Liver (tissue), 9 donors: Measurements from ENCODE around the gene LPCAT1. TPM values are rescaled to one million over a fixed set of nuclear protein-coding genes. Genes with fewer than 3 reads are reported as not detected.

Source experiments
- DNase-seq: peaks from one replicate; pipeline ENCODE4 v3.0.0-alpha.2; 2017; ENCODE audit warnings: low spot score
- H3K27ac ChIP-seq, 2 donors: one replicate each; pipeline ENCODE4 v1.7.0; 2013; ENCODE audit warnings: inconsistent platforms in 2 of 2, low read length in 2 of 2, control low read depth in 1 of 2, low read depth in 1 of 2, mild to moderate bottlenecking in 1 of 2
- H3K27me3 ChIP-seq, 4 donors: one replicate each; pipeline versions ENCODE4 v1.6.1 to v1.7.0; 2013; ENCODE audit warnings: low read length in 3 of 4, inconsistent platforms in 1 of 4, mild to moderate bottlenecking in 1 of 4, moderate library complexity in 1 of 4; ENCODE audit not compliant: control insufficient read depth in 4 of 4, insufficient read depth in 4 of 4
- H3K36me3 ChIP-seq, 4 donors: one replicate each; pipeline versions ENCODE4 v1.6.1 to v1.7.0; 2013; ENCODE audit warnings: low read length in 3 of 4, mild to moderate bottlenecking in 3 of 4, low read depth in 1 of 4, moderate library complexity in 1 of 4; ENCODE audit not compliant: control insufficient read depth in 4 of 4, insufficient read depth in 3 of 4
- H3K4me1 ChIP-seq, 4 donors: one replicate each; pipeline versions ENCODE4 v1.6.1 to v1.7.0; 2013; ENCODE audit warnings: low read length in 3 of 4, mild to moderate bottlenecking in 3 of 4, moderate library complexity in 1 of 4; ENCODE audit not compliant: control insufficient read depth in 4 of 4, insufficient read depth in 4 of 4
- H3K4me3 ChIP-seq, 3 donors: one replicate each; pipeline versions ENCODE4 v1.6.1 to v1.7.0; 2013; ENCODE audit warnings: low read length in 3 of 3, control low read depth in 1 of 3, low read depth in 1 of 3, mild to moderate bottlenecking in 1 of 3
- H3K9ac ChIP-seq, 2 donors: one replicate each; pipeline ENCODE4 v1.7.0; 2013; ENCODE audit warnings: low read length in 2 of 2, mild to moderate bottlenecking in 2 of 2, moderate library complexity in 2 of 2, control low read depth in 1 of 2, low read depth in 1 of 2
- H3K9me3 ChIP-seq, 4 donors: one replicate each; pipeline versions ENCODE4 v1.6.1 to v1.7.0; 2013; ENCODE audit warnings: low read length in 3 of 4; ENCODE audit not compliant: control insufficient read depth in 4 of 4
- EGR1 ChIP-seq, 2 donors: IDR thresholded peaks; 2 replicates each; pipeline ENCODE4 v1.6.1; 2016 to 2018; ENCODE audit warnings: antibody characterized with exemption in 2 of 2, low read depth in 2 of 2
- FOXA1 ChIP-seq: IDR thresholded peaks from 2 replicates; pipeline ENCODE4 v1.6.1; 2016; ENCODE audit warnings: antibody characterized with exemption
- FOXA2 ChIP-seq: IDR thresholded peaks from 2 replicates; pipeline ENCODE4 v1.6.1; 2016; ENCODE audit warnings: antibody characterized with exemption
- GABPA ChIP-seq, 2 donors: IDR thresholded peaks in 1 of 2; conservative IDR thresholded peaks in 1 of 2; 2 replicates each; pipeline ENCODE4 v1.6.1; 2016; ENCODE audit warnings: antibody characterized with exemption in 2 of 2, mild to moderate bottlenecking in 1 of 2, moderate library complexity in 1 of 2
- HNF4A ChIP-seq, 2 donors: conservative IDR thresholded peaks; 2 replicates each; pipeline ENCODE4 v1.6.1; 2016; ENCODE audit warnings: antibody characterized with exemption in 2 of 2, mild to moderate bottlenecking in 2 of 2
- HNF4G ChIP-seq: IDR thresholded peaks from 2 replicates; pipeline ENCODE4 v1.6.1; 2016; ENCODE audit warnings: antibody characterized with exemption
- JUND ChIP-seq, 2 donors: IDR thresholded peaks; 2 replicates each; pipeline ENCODE4 v1.6.1; 2016; ENCODE audit warnings: antibody characterized with exemption in 2 of 2
- NR2F2 ChIP-seq: IDR thresholded peaks from 2 replicates; pipeline ENCODE4 v1.6.1; 2016; ENCODE audit warnings: antibody characterized with exemption
- RAD21 ChIP-seq, 2 donors: IDR thresholded peaks; 2 replicates each; pipeline ENCODE4 v1.6.1; 2016; ENCODE audit warnings: antibody characterized with exemption in 2 of 2, mild to moderate bottlenecking in 2 of 2
- RXRA ChIP-seq, 2 donors: IDR thresholded peaks; 2 replicates each; pipeline ENCODE4 v1.6.1; 2017 to 2018; ENCODE audit warnings: antibody characterized with exemption in 2 of 2, mild to moderate bottlenecking in 1 of 2
- SP1 ChIP-seq: IDR thresholded peaks from 2 replicates; pipeline ENCODE4 v1.6.1; 2018; ENCODE audit warnings: antibody characterized with exemption, mild to moderate bottlenecking
- TAF1 ChIP-seq: conservative IDR thresholded peaks from 2 replicates; pipeline ENCODE4 v1.6.1; 2016; ENCODE audit warnings: antibody characterized with exemption, mild to moderate bottlenecking
- YY1 ChIP-seq: IDR thresholded peaks from 2 replicates; pipeline ENCODE4 v1.6.1; 2016; ENCODE audit warnings: antibody characterized with exemption, mild to moderate bottlenecking
- WGBS: extraction: QIAGEN DNeasy Blood & Tissue Kit; methylation state at CpG from one replicate; pipeline ENCODE4 v1.1.7; 2013; 5-methylcytosine and 5-hydroxymethylcytosine counted together
- polyA plus RNA-seq, 2 donors: library from polyadenylated mRNA; stranded (reverse) in 1 of 2; unstranded in 1 of 2; fragments of 200-250 nt in 1 of 2; fragments of >200 nt in 1 of 2; fragmentation: Nextera tagmentation in 1 of 2; extraction: Ambion mirVana in 1 of 2; gene quantifications; one replicate each; pipeline versions ENCODE4 v1.2.1 to v1.2.3, GENCODE V29; 2013 to 2015
- total RNA-seq, 2 donors: library from RNA; depleted of rRNA; stranded (reverse); fragments of >200 nt; gene quantifications; one replicate each; pipeline ENCODE4 v1.2.3, GENCODE V29; 2014
- TF ChIP-seq, protein P1 (sequence below): IDR thresholded peaks from 2 replicates; pipeline ENCODE4 v1.6.1; 2016; ENCODE audit warnings: antibody characterized with exemption
- TF ChIP-seq, protein P2 (sequence below): IDR thresholded peaks from 2 replicates; pipeline ENCODE4 v1.6.1; 2016; ENCODE audit warnings: antibody characterized with exemption
- TF ChIP-seq, protein P3 (sequence below): IDR thresholded peaks from 2 replicates; pipeline ENCODE4 v1.6.1; 2016; ENCODE audit warnings: antibody characterized with exemption, mild to moderate bottlenecking
- TF ChIP-seq, protein P4 (sequence below): fragments of 150-350 bp; IDR thresholded peaks from 2 replicates; pipeline ENCODE4 v1.5.1; 2017; ENCODE audit warnings: improper control_type of control experiment, low read depth, low read length; ENCODE audit not compliant: missing input control
- TF ChIP-seq, protein P5 (sequence below): IDR thresholded peaks from 2 replicates; pipeline ENCODE4 v1.6.1; 2016; ENCODE audit warnings: antibody characterized with exemption
- donor health status: healthy.
- donor health status: healthy.
- donor health status: healthy.
- donor health status: healthy.
- donor health status: healthy.

LPCAT1 gene
- total and polyA plus RNA-seq, 4 donors: 1.5 to 12.8 (median 9.9) TPM

DNA sequence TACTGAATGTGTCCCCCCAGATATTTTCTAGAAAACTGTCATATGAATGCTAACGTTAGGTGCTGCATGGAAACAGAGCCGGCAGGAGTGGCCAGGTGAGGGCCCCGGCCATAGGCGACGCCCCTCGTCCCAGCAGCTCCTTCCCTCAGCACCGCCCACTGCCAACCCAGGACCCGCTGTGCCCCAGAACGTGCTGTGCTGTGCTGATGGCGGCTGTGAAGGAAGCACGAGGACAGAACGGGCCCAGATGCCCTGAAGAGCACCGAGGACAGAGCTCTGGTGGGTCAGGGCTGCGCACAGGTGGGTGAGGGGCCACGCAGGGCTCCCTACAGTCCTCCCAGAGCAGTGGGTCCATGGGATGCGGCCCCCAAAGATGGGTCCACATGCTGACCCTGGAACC lies 30.3 kb downstream of the LPCAT1 start:
- Histone ChIP-seq H3K9me3 (no peaks in the 10 kb centered on the region), H3K27me3 (no peaks in the 10 kb centered on the region), H3K4me3 (no peak overlapping the region), H3K4me1 (peaks cover 0 to 3% (median under 1%) of the 10 kb centered on the region in 4 donors), H3K9ac (no peak overlapping the region), H3K27ac (no peak overlapping the region), H3K36me3 (peaks cover 0 to 5% (median 0%) of the 10 kb centered on the region in 4 donors)
- WGBS: 95% methylated on average over 16 of the region's 16 CpGs
- no peak for DNase-seq
- TF ChIP-seq EGR1 (IDR thresholded peaks at IDR 0.05; ENCODE audit: low read depth in 2 of 2) (no peak), FOXA1 (no peak), HNF4A (conservative IDR thresholded peaks at IDR 0.05) (no peak), JUND (IDR thresholded peaks at IDR 0.05) (no peak), RXRA (IDR thresholded peaks at IDR 0.05) (no peak), HNF4G (no peak), RAD21 (IDR thresholded peaks at IDR 0.05) (no peak), NR2F2 (no peak), GABPA (IDR thresholded peaks at IDR 0.05 in 1 of 2, conservative IDR thresholded peaks at IDR 0.05 in 1 of 2) (no peak), SP1 (no peak), YY1 (no peak), TAF1 (no peak), FOXA2 (no peak)
- TF ChIP-seq, protein P1, sequence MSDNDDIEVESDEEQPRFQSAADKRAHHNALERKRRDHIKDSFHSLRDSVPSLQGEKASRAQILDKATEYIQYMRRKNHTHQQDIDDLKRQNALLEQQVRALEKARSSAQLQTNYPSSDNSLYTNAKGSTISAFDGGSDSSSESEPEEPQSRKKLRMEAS: no peak
- TF ChIP-seq, protein P2, sequence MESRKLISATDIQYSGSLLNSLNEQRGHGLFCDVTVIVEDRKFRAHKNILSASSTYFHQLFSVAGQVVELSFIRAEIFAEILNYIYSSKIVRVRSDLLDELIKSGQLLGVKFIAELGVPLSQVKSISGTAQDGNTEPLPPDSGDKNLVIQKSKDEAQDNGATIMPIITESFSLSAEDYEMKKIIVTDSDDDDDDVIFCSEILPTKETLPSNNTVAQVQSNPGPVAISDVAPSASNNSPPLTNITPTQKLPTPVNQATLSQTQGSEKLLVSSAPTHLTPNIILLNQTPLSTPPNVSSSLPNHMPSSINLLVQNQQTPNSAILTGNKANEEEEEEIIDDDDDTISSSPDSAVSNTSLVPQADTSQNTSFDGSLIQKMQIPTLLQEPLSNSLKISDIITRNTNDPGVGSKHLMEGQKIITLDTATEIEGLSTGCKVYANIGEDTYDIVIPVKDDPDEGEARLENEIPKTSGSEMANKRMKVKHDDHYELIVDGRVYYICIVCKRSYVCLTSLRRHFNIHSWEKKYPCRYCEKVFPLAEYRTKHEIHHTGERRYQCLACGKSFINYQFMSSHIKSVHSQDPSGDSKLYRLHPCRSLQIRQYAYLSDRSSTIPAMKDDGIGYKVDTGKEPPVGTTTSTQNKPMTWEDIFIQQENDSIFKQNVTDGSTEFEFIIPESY: no peak
- TF ChIP-seq, protein P3, sequence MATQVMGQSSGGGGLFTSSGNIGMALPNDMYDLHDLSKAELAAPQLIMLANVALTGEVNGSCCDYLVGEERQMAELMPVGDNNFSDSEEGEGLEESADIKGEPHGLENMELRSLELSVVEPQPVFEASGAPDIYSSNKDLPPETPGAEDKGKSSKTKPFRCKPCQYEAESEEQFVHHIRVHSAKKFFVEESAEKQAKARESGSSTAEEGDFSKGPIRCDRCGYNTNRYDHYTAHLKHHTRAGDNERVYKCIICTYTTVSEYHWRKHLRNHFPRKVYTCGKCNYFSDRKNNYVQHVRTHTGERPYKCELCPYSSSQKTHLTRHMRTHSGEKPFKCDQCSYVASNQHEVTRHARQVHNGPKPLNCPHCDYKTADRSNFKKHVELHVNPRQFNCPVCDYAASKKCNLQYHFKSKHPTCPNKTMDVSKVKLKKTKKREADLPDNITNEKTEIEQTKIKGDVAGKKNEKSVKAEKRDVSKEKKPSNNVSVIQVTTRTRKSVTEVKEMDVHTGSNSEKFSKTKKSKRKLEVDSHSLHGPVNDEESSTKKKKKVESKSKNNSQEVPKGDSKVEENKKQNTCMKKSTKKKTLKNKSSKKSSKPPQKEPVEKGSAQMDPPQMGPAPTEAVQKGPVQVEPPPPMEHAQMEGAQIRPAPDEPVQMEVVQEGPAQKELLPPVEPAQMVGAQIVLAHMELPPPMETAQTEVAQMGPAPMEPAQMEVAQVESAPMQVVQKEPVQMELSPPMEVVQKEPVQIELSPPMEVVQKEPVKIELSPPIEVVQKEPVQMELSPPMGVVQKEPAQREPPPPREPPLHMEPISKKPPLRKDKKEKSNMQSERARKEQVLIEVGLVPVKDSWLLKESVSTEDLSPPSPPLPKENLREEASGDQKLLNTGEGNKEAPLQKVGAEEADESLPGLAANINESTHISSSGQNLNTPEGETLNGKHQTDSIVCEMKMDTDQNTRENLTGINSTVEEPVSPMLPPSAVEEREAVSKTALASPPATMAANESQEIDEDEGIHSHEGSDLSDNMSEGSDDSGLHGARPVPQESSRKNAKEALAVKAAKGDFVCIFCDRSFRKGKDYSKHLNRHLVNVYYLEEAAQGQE: no peak
- TF ChIP-seq, protein P4, sequence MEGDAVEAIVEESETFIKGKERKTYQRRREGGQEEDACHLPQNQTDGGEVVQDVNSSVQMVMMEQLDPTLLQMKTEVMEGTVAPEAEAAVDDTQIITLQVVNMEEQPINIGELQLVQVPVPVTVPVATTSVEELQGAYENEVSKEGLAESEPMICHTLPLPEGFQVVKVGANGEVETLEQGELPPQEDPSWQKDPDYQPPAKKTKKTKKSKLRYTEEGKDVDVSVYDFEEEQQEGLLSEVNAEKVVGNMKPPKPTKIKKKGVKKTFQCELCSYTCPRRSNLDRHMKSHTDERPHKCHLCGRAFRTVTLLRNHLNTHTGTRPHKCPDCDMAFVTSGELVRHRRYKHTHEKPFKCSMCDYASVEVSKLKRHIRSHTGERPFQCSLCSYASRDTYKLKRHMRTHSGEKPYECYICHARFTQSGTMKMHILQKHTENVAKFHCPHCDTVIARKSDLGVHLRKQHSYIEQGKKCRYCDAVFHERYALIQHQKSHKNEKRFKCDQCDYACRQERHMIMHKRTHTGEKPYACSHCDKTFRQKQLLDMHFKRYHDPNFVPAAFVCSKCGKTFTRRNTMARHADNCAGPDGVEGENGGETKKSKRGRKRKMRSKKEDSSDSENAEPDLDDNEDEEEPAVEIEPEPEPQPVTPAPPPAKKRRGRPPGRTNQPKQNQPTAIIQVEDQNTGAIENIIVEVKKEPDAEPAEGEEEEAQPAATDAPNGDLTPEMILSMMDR: no peak
- TF ChIP-seq, protein P5, sequence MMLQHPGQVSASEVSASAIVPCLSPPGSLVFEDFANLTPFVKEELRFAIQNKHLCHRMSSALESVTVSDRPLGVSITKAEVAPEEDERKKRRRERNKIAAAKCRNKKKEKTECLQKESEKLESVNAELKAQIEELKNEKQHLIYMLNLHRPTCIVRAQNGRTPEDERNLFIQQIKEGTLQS: no peak
